AG04450 (cell line): ENCODE measurements around the gene VPS13C. TPM values are rescaled to one million over a fixed set of nuclear protein-coding genes. Genes with fewer than 3 reads are reported as not detected.

ENCODE experiments used
- CTCF ChIA-PET: fragments of 300-600, 350-600 bp; formaldehyde crosslinking; extraction: SDS; loops from one replicate; lab custom pipeline; 2022; ENCODE audit warnings: antibody characterized with exemption, inconsistent platforms; lab: Charles Lee
- POLR2A ChIA-PET: fragments of 350-600 bp; formaldehyde crosslinking; extraction: SDS; loops from one replicate; lab custom pipeline; 2021; ENCODE audit warnings: antibody characterized with exemption, inconsistent platforms; lab: Yijun Ruan, JAX
- DNase-seq: peaks from one replicate; pipeline ENCODE4 v3.0.0-alpha.2; 2011; ENCODE audit warnings: low read depth, low spot score
- H3K27ac ChIP-seq: one replicate; pipeline ENCODE4 v1.5.1; 2012; ENCODE audit warnings: low read depth, low read length, control low read depth
- H3K27me3 ChIP-seq: one replicate; pipeline ENCODE4 v1.6.0; 2012; ENCODE audit warnings: low read length; ENCODE audit not compliant: control insufficient read depth, insufficient read depth
- H3K4me3 ChIP-seq: 2 replicates; pipeline ENCODE4 v1.5.1; 2011; ENCODE audit warnings: mild to moderate bottlenecking, low read depth, low read length, control low read depth
- H3K9me3 ChIP-seq: 2 replicates; pipeline ENCODE4 v1.5.1; 2012; ENCODE audit warnings: low read length; ENCODE audit not compliant: control insufficient read depth, insufficient read depth
- polyA plus RNA-seq: library from polyadenylated mRNA; depleted of rRNA; stranded (reverse); fragments of >200 nt; gene quantifications from 2 replicates; pipeline ENCODE4 v1.2.3, GENCODE V29; 2011
- TF ChIP-seq, protein P1 (sequence below): IDR thresholded peaks from 2 replicates; pipeline ENCODE4 v1.5.1; 2011; ENCODE audit warnings: low read depth, low read length, control low read depth, inconsistent platforms

VPS13C gene
- polyA plus RNA-seq, 1 experiment, result 17.8 TPM

DNA sequence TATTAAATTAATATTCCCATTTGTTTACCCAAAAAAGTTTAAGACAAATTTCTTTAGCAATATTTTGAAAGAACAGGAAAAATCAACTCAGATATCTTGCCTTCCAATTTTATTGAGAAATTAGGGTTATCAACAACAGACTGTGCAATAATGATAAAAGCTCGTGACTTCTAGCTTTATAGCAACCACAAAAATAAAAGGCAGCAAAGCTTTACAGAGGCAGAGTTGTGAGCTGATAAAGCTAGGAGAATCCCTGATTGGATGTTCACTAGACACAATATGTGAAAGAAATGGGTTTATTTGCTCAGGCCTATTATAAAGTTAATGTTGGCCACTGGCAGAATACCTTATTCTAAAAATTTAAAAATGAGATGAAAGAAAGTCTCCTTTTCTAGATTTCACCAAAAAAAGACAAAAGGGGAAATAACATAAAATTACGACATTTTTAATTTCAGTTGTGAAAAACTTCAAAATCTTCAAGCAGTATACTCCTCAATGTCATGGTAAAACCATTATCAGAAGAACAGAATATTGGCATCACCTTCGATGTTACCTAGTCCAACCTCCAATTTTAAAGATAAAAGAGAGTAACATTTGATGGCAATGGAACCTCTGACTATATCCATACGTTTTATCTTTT lies 2.8 kb downstream of the VPS13C start:
- Histone ChIP-seq H3K4me3 (no peak overlapping the region), H3K27me3 (peaks cover 6% of the 10 kb centered on the region), H3K27ac (no peak overlapping the region), H3K9me3 (no peaks in the 10 kb centered on the region; the same call in 1 of the 2 replicates)
- TF ChIP-seq, protein P1, sequence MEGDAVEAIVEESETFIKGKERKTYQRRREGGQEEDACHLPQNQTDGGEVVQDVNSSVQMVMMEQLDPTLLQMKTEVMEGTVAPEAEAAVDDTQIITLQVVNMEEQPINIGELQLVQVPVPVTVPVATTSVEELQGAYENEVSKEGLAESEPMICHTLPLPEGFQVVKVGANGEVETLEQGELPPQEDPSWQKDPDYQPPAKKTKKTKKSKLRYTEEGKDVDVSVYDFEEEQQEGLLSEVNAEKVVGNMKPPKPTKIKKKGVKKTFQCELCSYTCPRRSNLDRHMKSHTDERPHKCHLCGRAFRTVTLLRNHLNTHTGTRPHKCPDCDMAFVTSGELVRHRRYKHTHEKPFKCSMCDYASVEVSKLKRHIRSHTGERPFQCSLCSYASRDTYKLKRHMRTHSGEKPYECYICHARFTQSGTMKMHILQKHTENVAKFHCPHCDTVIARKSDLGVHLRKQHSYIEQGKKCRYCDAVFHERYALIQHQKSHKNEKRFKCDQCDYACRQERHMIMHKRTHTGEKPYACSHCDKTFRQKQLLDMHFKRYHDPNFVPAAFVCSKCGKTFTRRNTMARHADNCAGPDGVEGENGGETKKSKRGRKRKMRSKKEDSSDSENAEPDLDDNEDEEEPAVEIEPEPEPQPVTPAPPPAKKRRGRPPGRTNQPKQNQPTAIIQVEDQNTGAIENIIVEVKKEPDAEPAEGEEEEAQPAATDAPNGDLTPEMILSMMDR, result no peak
- DNase-seq, result no peak
- POLR2A ChIA-PET, result no interaction called here
- CTCF ChIA-PET, result no interaction called here

DNA sequence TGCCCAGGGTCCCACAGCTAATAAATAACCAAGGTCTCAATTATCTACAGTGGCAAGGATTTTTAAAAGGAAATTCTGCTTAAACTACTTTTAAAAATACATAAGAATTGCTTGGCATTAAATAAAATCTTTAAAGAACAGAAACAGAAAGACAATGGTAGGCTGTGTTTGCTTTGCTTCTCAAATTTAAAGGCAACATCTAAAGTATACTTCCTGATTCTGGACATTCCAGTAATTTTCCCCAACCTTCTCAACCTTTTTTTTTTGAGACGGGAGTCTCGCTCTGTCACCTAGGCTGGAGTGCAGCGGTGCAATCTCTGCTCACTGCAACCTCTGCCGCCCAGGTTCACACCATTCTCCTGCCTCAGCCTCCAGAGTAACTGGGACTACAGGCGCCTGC lies 5.3 kb downstream of the VPS13C start:
- H3K27me3 ChIP-seq, result no peaks in the 10 kb centered on the region
- H3K27ac ChIP-seq, result no peak overlapping the region
- CTCF ChIA-PET, result no interaction called here
- TF ChIP-seq, protein P1, result no peak
- POLR2A ChIA-PET, result no interaction called here
- DNase-seq, result no peak
- no peaks in the 10 kb centered on the region; the same call in 1 of the 2 replicates for H3K9me3 ChIP-seq
- H3K4me3 ChIP-seq, result no peak overlapping the region

DNA sequence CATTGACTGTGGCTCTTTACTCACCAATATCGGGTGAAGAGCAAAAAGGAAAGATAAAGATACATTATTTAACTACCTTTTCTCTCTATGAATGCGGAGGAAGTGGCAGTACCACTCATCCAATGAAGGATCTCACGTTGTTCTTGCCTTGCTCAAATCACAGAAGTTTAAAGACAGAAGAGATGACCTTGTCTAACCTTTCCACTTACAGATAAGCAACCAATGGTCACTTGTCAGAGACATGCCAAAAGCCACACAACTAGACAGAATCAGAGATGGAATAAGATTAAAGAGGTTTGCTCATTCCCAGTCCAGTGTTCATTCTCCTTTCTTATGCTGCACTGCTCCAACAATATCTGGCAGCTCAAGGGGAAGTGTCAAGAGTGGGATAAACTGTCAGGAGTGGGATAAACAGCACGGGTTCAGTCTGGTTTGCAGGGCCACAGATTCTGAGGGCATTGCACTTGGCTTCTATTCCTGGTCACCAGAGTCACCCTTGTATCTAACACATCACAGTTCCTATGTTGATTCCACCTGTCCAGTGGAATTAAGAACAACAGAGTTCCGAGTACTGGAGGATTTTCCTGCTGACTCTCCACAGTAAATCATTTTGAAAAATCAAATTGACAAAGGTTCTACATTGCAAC lies 6.7 kb downstream of the VPS13C start:
- Histone ChIP-seq H3K27me3 (no peaks in the 10 kb centered on the region), H3K4me3 (no peak overlapping the region), H3K27ac (no peak overlapping the region), H3K9me3 (no peaks in the 10 kb centered on the region)
- ChIA-PET POLR2A (no interaction called here), CTCF (no interaction called here)
- no peak for DNase-seq
- TF ChIP-seq, protein P1, result no peak

DNA sequence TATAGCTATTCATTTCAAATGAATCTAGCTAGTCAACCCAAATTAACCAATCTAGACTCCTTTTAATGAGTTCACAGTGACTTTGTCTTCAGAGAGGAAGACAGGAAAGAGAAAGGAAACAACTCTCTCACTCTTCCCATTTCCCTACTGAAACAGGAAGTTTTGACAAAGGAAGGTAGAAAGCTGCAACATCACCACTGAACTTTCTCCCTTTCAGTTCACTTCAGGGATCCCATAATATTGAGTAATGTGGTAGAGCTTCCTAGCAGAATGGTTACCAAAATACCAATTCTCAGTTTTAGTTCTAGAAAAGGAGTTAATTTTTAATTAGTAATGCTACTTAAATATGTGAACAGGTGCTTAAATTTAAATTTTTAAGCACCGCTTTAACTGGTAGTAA lies 7.5 kb downstream of the VPS13C start:
- DNase-seq, result no peak
- TF ChIP-seq, protein P1, result no peak
- H3K27me3 ChIP-seq, result no peaks in the 10 kb centered on the region
- no peaks in the 10 kb centered on the region for H3K9me3 ChIP-seq
- CTCF ChIA-PET, result interaction anchor here (0.6 to 1.1 kb wide), 3 partner anchors 8 to 210 kb away, joined by 3 to 4 read pairs (median 3); partner anchors contain the start of gene VPS13C
- H3K27ac ChIP-seq, result no peak overlapping the region
- POLR2A ChIA-PET, result interaction anchor here (1.1 kb wide), 1 partner anchor 36 kb away, joined by 10 read pairs; no protein-coding TSS in a partner anchor
- no peak overlapping the region for H3K4me3 ChIP-seq

DNA sequence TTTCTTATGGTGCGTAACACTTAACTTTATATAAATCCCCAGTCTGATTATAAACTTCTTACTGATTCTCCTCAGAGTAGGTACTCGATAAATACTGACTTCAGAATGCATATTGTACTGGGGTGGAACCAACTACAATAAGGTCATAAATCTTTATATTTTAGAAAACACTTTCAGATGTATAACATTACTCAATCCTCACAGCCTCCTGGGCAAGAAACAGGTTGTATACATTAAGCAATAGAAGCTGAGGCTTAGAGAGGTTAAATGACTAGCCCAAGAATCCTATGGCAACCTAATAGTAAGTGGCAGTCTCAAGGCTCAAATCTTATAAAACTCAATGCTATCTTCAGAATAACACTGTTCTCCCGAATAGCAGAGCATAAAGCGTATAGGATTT lies 9.1 kb downstream of the VPS13C start:
- Histone ChIP-seq H3K4me3 (no peak overlapping the region), H3K27me3 (no peaks in the 10 kb centered on the region), H3K9me3 (no peaks in the 10 kb centered on the region), H3K27ac (no peak overlapping the region)
- CTCF ChIA-PET, result interaction anchor here (2.2 kb wide), 1 partner anchor 10 kb away, joined by 10 read pairs; the partner anchor contains the start of gene VPS13C
- POLR2A ChIA-PET, result no interaction called here
- DNase-seq, result no peak
- TF ChIP-seq, protein P1, result no peak
